ENCODE data around the gene CDX1.

Gene CDX1

DNA sequence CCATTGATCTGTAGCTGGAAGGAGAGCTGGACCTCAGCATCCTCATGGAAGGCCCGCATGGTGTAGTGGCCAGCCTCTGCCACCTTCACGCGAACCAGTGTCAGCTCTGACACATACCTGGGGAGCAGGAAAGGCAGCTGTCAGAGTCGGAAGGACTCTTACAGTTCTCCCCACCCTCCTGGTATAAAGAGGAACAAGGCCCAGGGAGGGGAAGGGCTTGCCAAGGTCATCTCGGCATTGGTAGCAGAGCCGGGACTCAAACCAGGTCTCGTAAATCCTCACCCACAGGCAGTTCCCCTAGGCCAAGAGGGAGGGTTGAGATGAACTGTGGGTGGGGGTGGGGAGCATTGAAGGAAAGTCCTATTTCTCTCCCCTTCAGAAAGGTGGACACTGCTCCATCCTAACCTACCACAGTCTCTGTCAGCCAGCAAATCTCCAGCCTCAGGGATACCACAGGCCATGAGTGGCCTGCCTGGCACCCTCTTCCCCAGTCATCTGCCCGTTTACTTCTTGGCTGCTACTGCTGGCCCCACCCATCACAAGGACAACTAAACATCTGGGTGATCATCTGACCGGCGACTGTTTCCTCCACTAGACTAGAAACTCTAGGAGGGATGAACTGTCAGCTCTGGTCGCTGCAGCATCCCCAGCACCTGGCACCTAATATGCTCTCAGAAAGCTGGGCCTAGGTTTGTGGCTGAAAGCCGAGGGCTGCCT, 34.4 kb upstream of the CDX1 start:
- DNase-seq (ENCODE audit: low read depth): no peak

DNA sequence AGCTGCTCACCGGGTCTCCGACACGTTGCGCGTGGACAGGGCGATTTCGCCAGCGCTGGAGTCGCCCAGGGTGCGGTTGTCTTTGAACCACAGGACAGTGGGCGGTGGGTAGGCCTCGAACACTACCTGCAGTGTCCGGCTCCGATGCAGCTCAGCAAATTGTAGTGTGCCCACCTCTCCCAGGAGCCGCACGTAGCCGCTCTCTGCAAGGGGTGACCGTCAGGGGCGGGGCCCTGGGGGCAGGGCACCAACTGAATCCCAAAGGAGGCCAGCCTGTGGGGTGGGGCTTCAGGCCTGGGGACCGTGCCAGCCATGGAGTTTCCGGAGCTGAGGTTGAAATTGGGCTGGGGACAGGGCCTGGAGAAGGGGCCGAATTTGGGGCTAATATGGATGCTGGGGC, 33.8 kb upstream of the CDX1 start:
- no peak for DNase-seq (ENCODE audit: low read depth)

DNA sequence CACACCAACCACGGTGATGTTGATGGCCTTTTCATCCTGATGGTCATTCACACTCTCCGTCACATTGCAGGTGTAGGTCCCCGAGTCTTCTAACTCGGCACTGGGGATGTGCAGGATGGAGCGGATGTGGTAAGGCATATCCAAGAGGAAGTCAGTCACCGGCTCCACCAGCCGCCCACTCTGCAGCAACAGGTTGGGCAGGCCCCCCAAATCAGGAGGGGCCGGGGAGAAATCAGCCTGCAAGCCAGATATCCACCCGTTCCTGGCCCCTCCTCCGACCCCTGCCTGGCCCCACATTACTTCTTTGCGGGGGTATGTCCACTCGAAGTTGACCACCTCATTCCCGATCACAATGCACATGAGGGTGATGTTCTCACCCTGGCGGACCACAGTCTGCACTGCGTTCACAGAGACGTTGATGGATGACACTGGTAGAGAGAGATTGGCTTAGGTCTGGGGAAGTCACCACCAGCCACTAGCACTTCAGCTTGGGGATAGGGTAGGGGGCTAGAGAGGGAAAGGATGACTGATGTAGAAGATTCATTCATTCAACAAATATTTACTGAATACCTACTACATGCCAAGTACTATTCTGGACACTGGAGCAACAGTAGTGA, 32.9 kb upstream of the CDX1 start:
- no peak for DNase-seq (ENCODE audit: low read depth)

DNA sequence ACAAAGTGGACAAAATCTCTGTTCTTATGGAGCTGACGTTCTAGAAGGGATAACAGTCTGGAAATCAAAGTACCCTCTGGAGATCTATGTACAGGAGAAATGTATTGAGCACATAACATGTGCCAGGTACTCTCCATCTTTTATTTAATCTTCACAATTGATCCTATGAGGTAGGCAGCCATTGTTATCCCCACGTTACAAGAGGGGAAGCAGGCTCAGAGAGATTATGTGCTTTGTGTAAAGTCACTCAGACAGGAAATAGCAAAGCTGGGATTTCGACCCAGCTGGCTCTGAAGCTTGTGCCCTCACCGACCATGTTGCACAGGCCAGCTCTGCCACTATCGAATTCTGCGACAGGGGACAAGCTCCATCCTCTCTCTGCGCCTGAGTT, 32.4 kb upstream of the CDX1 start:
- no peak for DNase-seq (ENCODE audit: low read depth)

DNA sequence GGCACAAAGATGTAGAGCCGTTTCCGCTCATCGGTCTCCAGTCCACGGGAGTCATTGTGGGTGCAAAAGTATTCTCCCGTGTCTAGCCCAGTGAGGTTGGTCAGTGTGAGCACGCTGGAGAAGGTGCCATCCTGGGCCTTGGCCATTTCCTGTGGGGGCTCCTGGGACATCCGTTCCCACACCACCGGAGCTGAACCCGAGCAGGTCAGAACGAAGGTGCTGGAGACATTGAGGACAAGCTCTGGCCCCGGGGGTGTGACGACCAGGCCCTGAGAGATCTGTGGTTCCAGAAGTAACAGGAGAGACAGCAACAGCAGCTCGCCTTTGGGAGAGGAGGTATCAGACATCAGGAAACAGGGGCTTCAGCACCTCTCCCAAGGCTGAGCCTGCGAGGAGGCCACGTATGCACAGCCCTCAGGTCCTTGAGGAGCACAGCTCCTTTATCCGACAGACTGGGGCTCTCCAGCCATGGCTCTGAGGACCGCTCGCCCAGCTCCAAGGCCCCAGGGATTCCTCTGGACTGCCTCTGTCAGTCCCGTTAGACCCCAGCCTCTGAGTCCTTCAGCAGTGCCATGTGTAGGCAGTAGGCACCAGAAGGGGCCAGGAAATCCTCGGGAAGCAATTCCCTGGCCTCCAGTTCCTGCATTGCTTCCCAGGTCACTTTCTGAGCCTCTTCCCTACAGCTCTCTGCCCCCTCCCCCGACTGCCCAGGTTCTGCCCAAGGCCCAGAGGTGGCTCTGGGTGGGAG, 30.8 kb upstream of the CDX1 start:
- DNase-seq (ENCODE audit: low read depth): no peak

DNA sequence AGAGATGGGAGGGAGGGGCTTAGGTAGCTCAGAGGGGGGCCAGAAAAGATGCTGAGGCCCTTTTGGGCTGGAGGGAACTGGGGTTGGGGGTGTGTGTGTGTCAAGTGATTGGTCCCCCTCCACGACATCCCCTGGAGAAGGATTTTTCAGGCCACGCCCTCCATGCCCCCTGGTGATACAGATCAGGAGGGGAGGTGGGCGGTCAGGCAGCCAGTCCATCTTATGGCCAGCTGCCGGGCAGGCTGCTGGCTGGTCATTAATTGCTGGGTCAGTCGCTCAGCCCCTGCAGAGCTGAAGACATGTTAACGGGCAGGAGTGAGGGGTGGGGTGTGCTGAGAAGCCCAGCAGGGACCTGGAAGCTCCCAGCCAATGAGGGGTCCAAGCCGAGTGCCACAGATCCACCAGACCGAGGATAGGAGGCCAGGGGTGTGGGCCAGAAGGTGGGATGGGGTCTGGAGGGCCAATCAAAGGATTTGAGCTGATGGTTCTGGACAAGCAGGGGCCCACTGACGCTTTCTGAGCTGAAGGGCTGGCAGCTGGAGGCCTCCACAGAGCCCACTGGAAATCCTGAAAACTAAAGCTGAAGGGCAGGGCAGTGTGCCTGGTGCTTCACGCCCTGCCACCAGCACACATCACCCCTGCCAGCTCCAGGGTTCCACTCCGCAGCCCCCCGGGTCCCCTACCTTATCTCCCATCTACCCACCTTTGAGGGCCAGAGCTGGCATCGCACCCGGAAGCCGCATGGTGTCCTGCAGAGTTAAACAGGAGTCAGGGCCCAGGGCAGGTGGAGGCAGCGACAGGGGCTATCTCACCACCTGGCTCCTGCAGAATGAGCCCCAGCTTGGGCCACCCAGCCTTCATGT, 30.0 kb upstream of the CDX1 start:
- no peak for DNase-seq (ENCODE audit: low read depth)

DNA sequence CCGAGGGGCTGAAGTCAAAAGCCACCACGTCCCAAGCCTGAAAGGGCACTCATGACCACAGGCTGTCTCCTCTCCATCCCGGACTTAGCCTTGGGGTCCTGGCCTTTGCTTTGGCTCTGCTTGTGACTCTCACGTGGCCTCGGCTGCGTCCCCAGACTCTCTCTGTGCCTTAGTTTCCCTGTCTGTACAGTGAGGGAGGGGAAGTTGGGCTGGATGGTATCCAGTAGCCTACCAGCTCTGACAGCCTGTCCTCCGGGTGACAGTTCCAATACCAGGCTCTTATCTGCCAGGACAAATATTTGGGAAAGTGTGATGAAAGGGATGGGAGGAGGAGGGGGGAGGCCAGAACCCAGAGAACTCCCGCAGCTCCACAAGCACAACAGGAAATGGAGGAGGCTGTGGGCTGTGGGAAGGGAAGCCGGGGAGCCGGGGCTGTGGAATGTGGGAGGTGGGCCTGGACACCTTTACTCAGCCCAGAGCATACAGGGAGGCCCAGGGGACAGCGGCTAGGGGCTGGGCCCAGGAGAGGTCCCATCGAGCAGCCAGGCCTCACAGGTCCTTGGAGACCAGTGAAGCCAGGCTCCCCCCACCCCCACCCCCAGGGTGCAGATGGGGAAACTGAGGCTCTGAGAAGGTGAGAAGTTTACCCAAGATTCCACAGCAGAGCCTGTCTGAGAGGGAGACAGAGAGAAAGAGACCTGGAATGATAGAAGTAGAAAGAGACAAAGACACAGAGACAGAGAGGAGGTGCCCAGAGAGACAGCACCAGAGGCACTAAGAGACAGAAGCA, 29.2 kb upstream of the CDX1 start:
- DNase-seq (ENCODE audit: low read depth): no peak

DNA sequence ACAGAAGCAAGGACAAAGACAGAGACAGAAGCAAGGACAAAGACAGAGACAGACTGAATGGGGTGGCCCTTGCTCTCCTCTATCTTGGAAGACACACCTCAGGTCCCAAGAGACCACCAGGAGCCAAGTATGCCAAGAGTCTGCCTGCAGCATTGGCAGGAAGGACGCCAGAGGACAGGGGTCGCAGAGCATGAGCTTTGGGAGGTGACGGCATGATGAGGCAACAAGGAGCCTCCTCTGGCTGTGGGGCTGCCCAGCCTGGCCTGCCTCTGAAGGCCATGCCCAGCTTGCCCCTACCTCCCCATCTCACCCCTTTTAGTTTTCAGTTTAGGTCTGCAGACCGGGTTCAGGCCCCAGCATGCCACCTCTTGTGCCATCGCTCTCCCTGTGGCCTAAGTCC, 28.6 kb upstream of the CDX1 start:
- DNase-seq (ENCODE audit: low read depth): no peak

DNA sequence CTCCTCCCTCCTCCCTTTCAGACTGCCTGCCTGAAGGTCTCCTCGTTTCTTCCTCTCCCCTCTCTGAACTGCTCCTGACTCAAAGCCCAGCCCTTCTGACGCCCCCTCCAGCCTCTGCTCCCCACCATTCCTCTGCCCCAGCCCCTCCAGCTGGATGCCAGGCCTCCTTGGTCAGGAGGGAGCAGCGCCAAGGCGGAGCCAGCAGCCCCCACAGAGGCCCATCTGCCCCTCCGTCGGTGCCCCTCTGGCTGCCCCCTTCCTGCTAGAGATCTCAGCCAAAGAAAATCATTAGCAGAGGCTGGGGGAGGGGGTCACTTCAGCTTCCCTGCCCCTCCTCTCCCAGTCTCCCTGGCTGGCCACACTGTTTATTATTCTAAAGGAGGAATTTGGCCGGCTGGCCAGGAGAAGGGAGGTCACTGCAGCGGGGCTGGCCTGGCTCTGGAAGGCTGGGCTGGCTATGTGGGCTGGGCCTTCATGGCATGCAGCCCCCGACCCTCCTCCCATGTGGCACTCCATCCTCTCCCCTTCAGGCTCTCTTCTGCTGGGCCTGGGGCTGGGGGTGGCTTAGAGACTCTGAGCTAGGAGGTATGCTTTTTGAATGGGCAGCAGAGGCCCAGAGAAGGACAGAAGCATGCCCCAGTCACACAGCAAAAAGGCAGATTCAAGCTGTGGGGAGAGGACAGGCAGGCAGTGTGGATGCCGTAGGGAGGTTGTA, 27.9 kb upstream of the CDX1 start:
- no peak for DNase-seq (ENCODE audit: low read depth)

DNA sequence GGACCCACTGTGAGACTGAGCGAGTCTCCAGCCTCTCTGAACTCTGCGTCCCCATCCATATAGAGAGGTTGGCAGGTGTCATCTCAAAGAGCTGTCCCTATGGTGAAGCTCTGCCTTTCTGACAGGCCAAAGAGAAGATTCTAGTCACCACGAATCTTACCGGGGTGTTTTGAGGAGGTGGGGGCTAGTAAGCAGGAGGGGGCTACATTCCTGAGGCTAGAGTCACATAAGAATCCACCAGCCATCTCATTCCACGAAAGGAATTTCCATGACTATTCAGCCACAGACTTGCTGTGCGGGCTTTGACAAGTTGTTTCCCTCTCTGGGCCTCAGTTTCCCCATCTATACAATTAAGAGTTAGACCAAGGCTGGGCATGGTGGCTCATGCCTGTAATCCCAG, 27.2 kb upstream of the CDX1 start:
- no peak for DNase-seq (ENCODE audit: low read depth)

DNA sequence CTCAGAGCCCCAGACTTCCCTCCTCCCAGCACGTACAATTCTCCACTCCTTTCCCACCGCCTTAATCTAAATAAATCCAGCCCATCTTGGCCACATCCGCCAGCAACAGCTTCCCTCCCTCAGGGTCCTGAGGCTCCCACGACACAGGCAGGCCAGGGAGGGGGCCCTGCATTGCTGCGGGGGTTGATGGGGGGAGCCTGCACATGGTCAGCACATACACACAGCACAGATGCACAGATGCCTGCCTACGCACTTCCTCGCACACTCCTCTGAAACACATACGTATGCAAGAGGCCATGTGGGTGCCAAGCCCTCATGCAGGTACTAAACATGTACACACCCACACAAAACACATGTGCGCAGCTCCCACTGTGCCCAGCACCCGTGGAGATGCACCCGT, 25.7 kb upstream of the CDX1 start:
- no peak for DNase-seq (ENCODE audit: low read depth)

DNA sequence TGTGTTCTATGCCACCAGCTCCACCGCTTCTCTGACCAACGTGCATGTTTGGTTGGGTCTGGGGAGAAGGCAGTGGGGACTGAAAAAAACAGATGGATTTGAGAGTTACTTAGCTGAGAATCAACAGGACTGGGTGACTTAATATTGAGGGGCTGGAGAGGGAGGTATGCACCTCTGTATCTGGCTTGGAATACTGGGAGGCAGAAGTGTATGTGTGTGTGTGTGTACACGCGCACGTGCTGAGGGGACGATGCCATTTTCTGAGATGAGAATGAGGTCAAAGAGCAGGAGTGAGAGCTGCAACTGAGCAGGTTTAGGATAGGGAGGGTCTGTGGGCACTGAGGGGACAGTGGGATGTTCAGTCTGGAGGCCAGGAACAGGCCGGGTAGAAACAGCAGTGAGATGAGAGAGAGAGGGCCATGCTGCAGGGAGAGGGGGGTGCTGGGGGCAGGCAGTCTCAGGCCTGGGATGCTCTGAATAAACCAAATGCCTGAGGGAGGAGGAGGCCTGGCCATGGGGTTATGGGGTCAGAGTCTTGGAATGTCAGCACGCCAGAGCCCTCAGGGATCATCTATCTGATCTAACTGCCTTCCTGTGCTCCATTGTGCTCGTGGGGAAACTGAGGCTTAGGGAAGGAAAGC, 24.9 kb upstream of the CDX1 start:
- DNase-seq (ENCODE audit: low read depth): no peak

DNA sequence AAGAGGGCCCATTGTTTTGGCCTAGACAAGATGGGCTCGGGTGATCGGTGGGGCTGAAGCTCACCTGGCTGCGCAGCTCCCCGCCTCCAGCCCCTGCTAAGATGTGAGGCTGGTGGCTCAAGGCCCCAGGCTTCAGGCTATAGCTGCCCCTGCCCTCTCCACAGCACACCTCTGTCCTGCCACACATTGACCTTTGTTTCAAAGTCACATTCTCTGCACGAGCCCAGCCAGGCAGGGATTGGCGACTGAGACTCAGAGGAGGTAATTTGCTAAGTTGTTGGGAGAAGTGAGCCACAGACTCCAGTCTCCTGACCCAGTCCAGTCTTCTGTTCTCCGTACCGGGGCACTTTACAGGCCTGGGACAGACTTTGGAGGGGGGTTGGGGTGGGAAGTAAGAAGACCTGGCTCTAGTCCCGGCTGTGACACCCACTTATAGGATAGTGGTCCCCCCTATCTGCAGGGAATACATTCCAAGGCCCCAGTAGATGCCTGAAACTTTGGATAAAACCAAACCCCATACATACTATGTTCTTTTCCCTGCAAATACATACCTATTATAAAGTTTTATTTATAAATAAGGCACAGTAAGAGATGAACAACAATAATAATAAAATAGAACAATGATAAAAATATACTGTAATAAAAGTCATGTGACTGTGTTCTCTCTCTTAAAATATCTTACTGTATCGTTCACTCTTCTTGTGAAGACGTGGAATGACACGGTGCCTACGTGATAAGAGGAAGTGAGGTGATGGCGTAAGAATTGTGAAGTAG, 24.2 kb upstream of the CDX1 start:
- DNase-seq (ENCODE audit: low read depth): no peak

DNA sequence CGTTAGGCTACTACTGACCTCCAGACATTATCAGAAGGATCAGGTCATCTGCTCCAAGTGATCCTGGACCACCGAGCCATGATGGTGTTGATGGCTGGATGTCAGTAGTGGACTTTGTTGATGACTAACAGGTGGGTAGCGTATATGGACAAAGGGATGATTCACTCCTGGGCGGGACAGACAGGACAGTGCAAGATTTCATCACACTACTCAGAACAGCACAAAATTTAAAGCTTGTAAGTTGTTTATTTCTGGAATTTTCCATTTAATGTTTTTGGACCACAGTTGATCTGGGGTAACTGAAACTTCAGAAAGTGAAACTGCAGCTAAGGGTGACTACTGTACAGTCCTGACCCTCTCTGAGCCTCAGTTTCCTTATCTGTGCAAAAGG, 23.6 kb upstream of the CDX1 start:
- no peak for DNase-seq (ENCODE audit: low read depth)

DNA sequence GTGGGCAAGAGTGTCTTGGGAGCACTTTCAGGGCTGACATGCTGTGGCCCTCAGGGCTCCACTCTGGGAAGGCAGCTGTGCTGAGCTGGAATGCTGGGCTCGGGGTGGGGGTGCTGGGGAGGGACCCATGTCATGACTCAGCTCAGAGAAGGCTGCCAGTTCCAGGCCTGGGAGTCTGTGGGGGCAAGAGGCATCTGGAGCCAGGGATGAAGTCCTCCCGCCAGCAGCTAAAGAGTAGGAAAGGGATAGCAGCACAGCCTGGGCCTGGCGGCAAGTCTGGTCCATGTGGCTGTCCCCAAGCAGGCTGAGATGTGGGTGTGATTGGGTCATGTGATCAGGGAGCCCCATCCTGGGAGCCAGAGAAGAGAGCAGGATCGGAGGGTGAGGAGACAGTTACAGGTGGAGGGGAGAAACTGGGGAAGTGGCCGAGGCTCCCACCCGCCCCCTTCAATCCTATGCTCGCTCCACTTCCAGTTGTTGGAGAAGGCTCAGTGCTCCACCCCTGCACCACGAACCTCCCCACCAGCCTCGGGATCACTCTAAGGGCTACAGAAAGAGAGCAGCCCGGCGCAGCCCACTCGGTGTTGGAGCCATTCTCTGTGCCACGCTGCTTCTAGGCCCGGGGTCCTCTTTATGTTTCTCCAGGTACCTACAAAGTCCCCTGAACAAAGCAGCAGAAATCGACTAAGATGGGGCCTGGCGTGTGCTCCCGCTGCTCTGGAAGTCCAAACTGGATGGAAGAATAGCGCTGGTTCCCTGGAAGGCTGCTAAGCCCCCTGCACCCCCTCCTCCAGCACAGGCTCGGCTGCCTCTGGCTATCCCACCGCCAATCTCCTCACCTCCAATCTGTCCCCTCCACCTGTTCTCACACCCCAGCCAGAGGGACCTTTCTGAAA, 23.0 kb upstream of the CDX1 start:
- no peak for DNase-seq (ENCODE audit: low read depth)

DNA sequence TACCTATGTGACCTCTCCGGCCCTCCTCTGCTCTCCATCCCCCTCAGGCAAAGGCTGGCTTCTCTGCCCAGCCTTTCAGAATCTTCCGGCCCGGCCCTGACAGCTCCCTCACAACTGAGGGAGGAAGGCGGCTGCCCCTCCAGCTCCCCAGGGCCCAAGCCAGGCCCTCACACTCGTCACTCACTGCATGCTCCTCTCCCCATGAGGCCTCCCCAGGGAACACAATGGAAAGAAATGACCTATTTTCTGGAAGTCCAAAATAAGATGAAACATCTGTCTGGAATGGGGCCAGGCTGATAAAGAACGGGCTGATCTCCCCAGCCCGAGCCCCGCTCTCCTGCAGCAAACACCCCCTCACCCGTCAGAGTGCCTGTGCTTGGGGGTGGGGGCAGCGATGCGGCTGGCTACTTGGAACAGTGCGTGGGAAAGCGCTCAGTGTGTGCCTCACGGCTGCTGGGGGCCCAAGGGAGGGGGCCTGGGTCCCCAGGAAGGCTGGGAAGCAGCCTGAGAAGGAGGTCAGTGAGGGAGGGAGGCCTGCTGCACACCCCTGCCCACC, 22.3 kb upstream of the CDX1 start:
- DNase-seq (ENCODE audit: low read depth): no peak

DNA sequence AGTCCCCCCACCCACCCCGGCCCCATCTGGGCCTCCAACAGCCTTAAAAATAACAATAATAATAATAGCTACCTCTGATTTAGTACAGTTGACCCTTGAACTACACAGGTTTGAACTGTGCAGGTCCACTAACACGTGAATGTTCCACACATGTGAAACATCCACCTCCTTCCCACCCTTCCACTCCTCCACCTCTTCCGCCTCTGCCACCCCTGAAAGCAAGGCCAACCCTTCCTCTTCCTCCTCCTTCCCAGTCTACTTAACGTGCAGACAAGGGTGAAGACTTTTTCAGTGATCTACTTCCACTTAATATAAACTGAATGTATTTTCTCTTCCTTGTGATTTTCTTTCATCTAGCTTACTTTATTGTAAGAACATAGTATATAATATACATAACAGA, 21.7 kb upstream of the CDX1 start:
- DNase-seq (ENCODE audit: low read depth): no peak

DNA sequence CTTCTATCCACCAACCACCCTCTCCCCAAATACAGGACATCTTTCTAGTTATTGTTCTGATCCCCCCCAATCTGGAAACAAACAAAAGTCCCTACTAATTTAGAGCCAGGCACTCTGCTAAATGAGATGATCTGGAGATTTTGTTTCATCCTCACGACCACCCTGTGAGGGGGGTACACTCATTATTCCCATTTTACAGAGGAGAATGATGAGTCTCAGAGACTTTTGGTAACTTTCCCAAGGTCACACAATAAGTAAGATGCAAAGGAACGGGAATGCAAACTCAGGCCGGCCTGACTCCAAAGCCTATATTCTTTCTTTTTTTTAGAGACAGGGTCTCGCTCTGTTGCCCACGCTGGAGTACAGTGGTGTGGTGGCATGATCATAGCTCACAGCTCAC, 20.3 kb upstream of the CDX1 start:
- DNase-seq (ENCODE audit: low read depth): no peak
